Right atrium auricular region (tissue), 2 donors: ENCODE measurements around the gene C3orf38. TPM values are rescaled to one million over a fixed set of nuclear protein-coding genes. Genes with fewer than 3 reads are reported as not detected.

Source experiments
- DNase-seq: peaks from one replicate; pipeline ENCODE4 v3.0.0-alpha.2; 2019; ENCODE audit warnings: low spot score
- H3K27ac ChIP-seq, 2 donors: fragments of 200-600 bp; sonication (generic); 1 replicate in 1 of 2; 2 replicates in 1 of 2; pipeline ENCODE4 v1.5.1; 2016 to 2019
- H3K27me3 ChIP-seq, 2 donors: fragments of 200-600 bp; sonication (generic); one replicate each; pipeline versions ENCODE4 v1.5.1 to v1.6.0; 2017 to 2019
- H3K36me3 ChIP-seq: fragments of 200-600 bp; sonication (generic); one replicate; pipeline ENCODE4 v1.5.1; 2016
- H3K4me1 ChIP-seq, 2 donors: fragments of 200-600 bp; sonication (generic); one replicate each; pipeline versions ENCODE4 v1.5.1 to v1.6.0; 2017 to 2019
- H3K4me3 ChIP-seq, 2 donors: fragments of 200-600 bp; sonication (generic); 1 replicate in 1 of 2; 2 replicates in 1 of 2; pipeline ENCODE4 v1.5.1; 2017 to 2019; ENCODE audit warnings: mild to moderate bottlenecking in 1 of 2, moderate library complexity in 1 of 2
- H3K9me3 ChIP-seq, 2 donors: fragments of 200-600 bp; sonication (generic); one replicate each; pipeline ENCODE4 v1.5.1; 2019
- CTCF ChIP-seq, 2 donors: fragments of 200-600 bp; sonication (generic); IDR thresholded peaks; one replicate each; pipeline ENCODE4 v1.5.1; 2019; ENCODE audit warnings: antibody characterized with exemption in 2 of 2
- total RNA-seq, 2 donors: library from RNA; depleted of rRNA; stranded (reverse); fragments of >200 nt; gene quantifications; one replicate each; pipeline ENCODE4 v1.1.0, GENCODE V29; 2016

Gene C3orf38
- total RNA-seq, 2 donors from 2014 or later: 12.0 to 12.5 TPM

DNA sequence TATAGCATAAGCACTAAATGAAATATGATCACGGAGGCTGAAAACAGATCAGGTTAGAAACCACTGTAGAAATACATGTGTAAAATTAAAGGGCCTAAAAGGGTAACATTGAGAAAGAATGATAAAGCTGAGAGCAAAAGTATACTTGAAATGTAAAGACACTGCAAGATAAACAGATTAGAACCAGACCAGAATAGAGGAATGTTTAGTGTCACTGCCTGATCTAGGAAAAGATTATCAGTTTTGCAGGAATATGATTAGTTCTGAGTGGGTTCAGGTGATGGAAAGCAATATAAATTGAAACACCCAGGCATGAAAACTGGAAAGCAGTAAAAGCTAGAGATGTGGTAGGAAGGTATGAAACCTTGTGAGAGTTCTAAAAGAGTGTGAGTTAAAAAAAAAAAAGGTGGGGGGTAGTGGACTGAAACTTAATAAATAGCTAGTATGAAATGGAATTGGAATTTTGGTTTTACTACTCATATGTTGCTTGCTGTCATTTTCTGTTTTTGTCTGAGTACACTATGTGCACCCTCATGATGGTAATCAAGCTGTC, 16.0 kb upstream of the C3orf38 start:
- Histone ChIP-seq H3K36me3 (peaks cover 18% of the 10 kb centered on the region), H3K4me3 (no peak overlapping the region), H3K27me3 (no peaks in the 10 kb centered on the region), H3K27ac (no peak overlapping the region), H3K9me3 (no peaks in the 10 kb centered on the region), H3K4me1 (no peaks in the 10 kb centered on the region)
- no peak for TF ChIP-seq CTCF (IDR thresholded peaks at IDR 0.05)
- no peak for DNase-seq

DNA sequence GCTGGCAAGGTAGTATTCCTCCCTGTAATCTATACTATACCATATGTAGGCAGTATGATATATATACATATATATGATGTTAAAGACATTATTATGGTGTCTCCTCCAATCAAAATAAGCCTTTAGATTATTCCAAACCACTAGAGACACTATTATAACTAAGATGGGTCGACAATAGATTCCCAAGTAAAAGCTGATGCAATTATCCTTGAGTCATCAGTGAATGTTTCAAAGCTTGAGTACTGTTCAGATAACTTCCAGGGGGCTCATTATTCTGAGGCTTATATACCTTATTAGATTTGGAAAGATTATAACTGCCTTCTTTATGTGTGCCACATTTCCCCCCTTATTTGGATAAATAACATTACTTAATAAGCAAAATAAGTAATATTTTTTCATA, 11.9 kb upstream of the C3orf38 start:
- TF ChIP-seq CTCF (IDR thresholded peaks at IDR 0.05): no peak
- Histone ChIP-seq H3K4me1 (no peaks in the 10 kb centered on the region), H3K27ac (no peak overlapping the region), H3K36me3 (peaks cover 39% of the 10 kb centered on the region), H3K27me3 (no peaks in the 10 kb centered on the region), H3K9me3 (no peaks in the 10 kb centered on the region), H3K4me3 (no peak overlapping the region)
- no peak for DNase-seq

DNA sequence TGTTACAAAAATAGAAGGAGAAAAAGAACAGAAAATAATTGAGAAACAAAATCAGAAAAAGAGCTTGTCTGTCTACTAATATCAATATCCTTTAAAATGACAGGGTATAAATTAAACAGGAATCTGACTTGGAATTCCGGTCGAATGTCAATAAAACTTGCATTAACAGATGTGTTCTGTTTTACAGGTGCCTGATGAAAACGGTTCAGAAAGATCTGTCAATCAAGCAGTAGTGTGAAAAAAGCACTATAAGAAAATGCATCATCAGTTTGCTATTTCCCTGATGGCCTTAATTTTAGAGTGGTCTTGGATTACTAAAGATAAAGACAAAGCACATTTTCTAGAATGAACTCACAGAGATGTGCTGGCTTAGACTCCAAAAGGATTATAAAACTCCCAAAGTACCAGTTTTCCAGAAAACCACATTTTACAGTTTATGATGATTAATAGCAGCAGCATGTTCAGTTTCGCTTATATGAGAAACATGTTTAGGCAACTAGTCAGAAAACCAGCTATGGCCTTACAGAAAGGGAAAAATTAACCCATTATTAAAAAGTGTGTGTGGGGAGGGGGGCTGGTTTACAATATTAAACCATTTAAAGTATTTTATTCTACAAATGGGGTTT, 8.2 kb upstream of the C3orf38 start:
- no peak for TF ChIP-seq CTCF (IDR thresholded peaks at IDR 0.05)
- H3K36me3 ChIP-seq: peaks cover 27% of the 10 kb centered on the region

DNA sequence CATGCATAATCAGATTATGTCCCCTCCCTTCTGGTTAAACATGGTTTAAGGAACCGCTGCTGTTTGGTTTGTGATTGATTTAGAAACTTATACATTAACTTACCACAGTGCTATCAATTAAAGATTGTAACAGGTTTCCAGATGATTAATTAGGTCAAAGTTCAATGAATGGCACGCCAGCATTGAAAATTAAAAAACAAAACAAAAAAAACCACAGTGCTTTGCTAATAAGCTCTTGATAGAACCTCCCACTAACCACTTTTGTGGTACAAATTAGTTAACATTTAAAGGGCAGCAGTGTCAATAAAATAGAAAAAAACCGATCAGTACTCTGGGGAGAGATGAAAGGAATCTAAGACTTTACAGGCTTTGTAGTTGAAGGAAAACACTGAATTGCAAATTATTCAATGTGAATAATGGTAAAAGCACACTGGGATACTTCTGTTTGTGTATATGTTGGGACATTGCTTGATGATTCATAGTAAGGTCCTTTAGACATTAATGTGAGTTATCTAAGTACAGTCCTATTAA, 7.6 kb upstream of the C3orf38 start:
- no peaks in the 10 kb centered on the region for H3K9me3 ChIP-seq
- H3K4me3 ChIP-seq: no peak overlapping the region
- H3K27ac ChIP-seq: no peak overlapping the region
- no peak for TF ChIP-seq CTCF (IDR thresholded peaks at IDR 0.05)
- no peaks in the 10 kb centered on the region for H3K27me3 ChIP-seq
- no peaks in the 10 kb centered on the region for H3K4me1 ChIP-seq
- no peak for DNase-seq
- H3K36me3 ChIP-seq: peaks cover 27% of the 10 kb centered on the region

More for the DNA sequence above, 8.2 kb upstream of the C3orf38 start:
- Histone ChIP-seq H3K27me3 (no peaks in the 10 kb centered on the region), H3K4me3 (no peak overlapping the region), H3K9me3 (no peaks in the 10 kb centered on the region), H3K4me1 (no peaks in the 10 kb centered on the region), H3K27ac (no peak overlapping the region)
- no peak for DNase-seq

DNA sequence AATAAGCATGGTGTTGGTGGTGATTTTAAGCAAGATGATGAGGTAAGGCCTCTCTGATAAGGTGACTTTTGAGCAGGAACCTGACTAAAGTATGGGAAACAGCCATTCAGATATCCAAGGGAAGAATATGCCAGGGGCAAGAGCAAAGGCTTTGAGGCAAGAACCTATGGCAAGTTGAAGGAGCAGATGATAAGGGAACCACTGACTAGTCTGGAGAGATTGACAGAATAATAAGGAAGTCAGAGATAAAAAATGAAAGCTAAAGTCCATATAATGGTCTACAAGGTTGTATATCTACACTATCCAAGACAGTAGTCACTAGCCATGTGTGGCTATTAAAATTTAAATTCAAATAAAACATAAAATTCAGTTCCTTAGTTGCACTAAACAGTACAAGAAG, 2.5 kb upstream of the C3orf38 start:
- DNase-seq: no peak
- Histone ChIP-seq H3K9me3 (no peaks in the 10 kb centered on the region), H3K4me3 (no peak overlapping the region), H3K27me3 (no peaks in the 10 kb centered on the region), H3K27ac (no peak overlapping the region), H3K36me3 (no peaks in the 10 kb centered on the region), H3K4me1 (peaks cover 0 to 26% of the 10 kb centered on the region in 2 donors)
- no peak for TF ChIP-seq CTCF (IDR thresholded peaks at IDR 0.05)
